ENCODE data around the gene UBR2.
"Not testable (repeated sequence)": the region's sequence is repeated elsewhere in the genome, so short reads cannot be mapped to it uniquely, and the experiment has no call there.

UBR2 gene

DNA sequence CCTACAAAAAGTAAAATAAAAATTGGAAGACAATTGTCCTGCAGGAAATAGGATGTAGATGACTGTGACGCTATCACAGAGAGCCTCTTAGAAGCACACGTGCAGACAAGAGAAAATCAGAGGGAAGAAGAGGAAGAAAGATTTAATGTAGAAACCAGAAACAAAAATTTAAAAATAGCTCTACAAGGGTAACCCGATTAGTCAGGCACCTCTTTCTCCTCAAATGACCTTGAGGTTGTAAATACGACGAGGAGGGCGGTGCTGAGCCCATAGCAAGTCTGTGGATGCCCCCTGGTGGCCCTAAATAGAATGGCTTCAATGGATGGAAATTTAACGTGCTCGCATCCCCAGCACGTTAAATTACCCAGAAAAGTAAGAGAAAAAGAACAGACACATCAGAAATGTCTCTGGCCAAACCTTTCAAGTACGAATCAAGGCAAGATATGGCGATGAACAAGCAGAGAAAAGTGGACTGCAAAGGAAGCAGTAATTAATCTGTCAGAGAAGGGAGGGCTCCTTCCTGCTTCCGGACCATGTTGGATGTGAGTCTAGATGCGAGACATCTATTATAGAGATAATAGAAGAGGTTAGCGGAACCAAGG lies 162.8 kb downstream of the UBR2 start:
- DNase-seq (ENCODE audit: low read depth in 4 of 4, low spot score in 1 of 4): peak in 2 of 4 experiments; percentile 51 to 61

DNA sequence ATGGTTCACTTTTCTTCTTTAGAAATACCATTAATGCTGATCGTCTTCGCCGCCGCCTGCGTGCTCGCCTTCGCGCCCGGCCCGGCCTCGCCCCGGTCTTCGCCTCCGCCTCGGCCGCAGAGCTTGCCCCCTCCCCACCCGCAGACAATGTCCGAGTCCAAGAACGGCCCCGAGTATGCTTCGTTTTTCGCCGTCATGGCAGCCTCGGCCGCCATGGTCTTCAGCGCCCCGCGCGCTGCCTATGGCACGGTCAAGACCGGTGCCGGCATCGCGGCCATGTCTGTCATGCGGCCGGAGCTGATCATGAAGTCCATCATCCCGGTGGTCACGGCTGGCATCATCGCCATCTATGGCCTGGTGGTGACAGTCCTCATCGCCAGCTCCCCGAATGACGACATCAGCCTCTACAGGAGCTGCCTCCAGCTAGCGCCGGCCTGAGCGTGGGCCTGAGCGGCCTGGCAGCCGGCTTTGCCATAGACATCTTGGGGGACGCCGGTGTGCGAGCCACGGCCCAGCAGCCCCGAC lies 163.3 kb downstream of the UBR2 start:
- DNase-seq (ENCODE audit: low read depth in 4 of 4, low spot score in 1 of 4): no peak

DNA sequence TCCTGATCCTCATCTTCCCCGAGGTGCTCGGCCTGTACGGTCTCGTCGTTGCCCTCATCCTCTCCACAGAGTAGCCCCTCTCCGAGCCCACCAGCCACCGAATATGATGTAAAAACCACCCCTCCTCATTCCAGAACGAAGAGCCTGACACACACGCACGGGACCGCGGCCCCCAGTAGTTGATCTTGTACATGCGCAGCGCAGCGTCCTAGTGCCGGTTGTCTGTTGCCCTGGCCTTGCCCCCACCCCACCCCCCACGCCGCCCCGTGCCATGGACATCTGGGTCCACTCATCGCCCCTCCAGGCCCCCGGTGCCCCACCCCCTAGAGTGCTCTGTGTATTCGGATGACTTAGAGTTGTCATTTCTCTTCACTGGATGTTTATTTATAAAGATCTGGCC lies 163.8 kb downstream of the UBR2 start:
- DNase-seq (ENCODE audit: low read depth in 4 of 4, low spot score in 1 of 4): no peak

DNA sequence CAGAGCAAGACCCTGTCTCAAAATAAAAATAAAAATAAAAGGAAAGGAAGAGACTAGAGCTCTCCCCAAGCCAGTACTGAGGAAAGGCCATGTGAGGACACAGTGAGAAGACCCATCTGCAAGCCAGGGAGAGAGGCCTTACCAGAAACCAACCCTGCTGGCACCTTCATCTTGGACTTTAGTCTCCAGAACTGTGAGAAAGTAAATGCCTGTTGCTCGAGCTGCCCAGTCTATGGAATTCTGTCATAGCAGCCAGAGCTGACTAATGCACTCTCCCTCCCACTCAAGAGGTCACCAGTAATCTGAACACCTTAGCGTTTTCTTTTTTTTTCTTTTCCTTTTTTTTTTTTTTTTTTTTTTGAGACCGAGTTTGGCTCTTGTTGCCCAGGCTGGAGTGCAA lies 165.9 kb downstream of the UBR2 start:
- DNase-seq (ENCODE audit: low read depth in 4 of 4, low spot score in 1 of 4): no peak

DNA sequence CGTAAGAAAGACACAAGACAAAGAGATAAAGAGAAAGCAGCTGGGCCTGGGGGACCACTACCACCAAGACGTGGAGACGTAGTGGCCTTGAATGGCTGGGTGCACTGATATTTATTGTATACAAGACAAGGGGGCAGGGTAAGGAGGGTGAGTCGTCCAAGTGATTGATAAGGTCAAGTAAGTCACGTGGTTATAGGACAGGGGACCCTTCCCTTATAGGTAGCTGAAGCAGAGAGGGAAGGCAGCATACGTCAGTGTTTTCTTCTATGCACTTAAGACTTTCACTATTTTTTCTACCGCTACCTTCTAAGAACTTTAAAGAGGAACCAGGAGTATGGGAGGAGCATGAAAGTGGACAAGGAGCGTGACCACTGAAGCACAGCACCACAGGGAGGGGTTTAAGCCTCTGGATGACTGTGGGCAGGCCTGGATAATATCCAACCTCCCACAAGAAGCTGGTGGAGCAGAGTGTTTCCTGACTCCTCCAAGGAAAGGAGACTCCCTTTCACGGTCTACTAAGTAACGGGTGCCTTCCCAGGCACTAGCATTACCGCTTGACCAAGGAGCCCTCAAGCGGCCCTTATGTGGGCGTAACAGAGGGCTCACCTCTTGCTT lies 170.1 kb downstream of the UBR2 start:
- not testable (repeated sequence) for DNase-seq (ENCODE audit: low read depth in 4 of 4, low spot score in 1 of 4)

DNA sequence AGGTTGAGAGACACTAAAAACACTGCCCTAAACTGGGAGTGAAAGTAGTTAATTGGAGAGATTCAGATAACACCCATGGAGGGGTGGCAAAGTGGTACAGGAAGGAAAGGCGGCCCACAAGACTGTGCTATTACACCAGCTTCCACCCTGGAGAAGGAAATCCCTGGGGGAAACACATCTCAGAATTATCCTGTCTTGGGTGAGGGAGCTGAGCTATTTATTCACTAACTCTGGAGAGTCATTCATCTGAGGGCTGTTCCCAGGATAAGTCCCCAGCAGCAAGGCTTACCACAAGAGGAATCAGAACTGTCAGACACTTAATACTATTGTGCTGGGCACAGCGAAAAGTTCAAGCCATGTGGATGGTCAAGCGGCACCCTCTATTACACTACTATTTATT lies 172.1 kb downstream of the UBR2 start:
- no peak for DNase-seq (ENCODE audit: low read depth in 4 of 4, low spot score in 1 of 4)

DNA sequence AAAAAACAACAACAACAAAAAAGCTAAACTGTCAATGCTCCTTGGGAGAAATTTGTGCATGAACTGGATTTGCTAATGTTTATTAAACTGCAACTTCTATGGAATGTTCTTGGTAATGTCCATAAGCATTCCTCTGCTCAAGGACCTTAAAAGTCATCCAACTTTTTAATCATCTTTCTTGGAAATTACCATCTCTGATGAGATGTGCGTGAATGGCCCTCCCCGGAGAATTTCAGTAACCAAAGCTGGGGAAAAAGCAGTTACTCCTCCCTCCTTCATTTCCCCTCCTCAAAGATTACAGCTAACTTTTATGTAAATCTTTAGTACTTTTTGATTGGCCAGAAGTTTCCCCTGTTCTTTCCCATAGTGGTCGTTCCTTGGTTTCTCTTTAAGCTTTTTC lies 176.9 kb downstream of the UBR2 start:
- no peak for DNase-seq (ENCODE audit: low read depth in 4 of 4, low spot score in 1 of 4)

DNA sequence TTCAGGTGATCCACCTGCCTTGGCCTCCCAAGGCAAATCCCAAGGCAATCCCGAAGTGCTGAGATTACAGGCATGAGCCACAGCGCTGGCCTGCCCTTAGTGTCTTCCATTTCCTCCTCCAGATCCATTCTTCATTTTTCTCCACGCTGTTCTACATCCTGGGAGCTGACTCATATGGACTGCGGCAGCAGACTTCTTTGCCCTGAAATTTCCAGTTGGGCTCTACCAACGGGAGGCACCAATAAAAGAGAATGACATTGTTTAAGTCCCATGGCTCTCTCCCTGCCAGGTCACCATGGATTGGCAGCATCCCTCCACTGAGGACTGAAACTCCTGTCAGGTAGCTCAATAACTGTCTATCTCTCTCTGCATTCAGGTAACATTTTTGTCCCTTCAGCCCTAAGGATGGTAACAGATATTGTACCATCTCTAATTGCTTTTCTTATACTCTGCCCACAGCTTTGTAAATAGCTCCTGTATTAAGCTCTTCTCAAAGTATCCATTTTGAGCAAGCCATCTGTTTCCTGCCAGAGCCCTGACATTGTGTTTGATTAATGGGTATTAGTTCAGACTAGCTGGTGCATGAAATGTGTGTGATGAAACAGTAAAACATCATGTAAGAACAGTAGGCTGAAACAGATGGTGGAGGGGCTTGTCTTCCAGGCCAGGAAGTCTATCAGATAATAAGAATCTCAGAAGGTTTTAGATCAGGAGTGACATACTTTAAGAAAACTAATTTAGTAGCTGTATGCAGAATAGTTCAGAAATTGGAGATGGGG lies 178.5 kb downstream of the UBR2 start:
- no peak for DNase-seq (ENCODE audit: low read depth in 4 of 4, low spot score in 1 of 4)

Data from stimulated activated CD4-positive, alpha-beta T cell treated with anti-CD3 and anti-CD28 coated beads, Interleukin-1b, Interleukin-23, amount 100 ng/mL, for 24 hours (primary cell).